Fibroblast of skin of back (primary cell): Measurements from ENCODE around the gene TMEM263. TPM values are rescaled to one million over a fixed set of nuclear protein-coding genes. Genes with fewer than 3 reads are reported as not detected.
"Not testable (repeated sequence)": the region's sequence is repeated elsewhere in the genome, so short reads cannot be mapped to it uniquely, and the experiment has no call there.

Experiments used
- DNase-seq: peaks from one replicate; pipeline ENCODE4 v3.0.0-alpha.2; 2013
- polyA plus RNA-seq, 2 experiments: library from polyadenylated mRNA; unstranded; fragments of 120-200 nt; gene quantifications; one replicate each; pipeline ENCODE4 v1.2.1, GENCODE V29; 2013; ENCODE audit not compliant: insufficient read length in 2 of 2

Gene TMEM263
- polyA plus RNA-seq (2013, experiment 1 of 2; ENCODE audit: insufficient read length) = 112 TPM
- 139 TPM for polyA plus RNA-seq (2013, experiment 2 of 2; ENCODE audit: insufficient read length)

DNA sequence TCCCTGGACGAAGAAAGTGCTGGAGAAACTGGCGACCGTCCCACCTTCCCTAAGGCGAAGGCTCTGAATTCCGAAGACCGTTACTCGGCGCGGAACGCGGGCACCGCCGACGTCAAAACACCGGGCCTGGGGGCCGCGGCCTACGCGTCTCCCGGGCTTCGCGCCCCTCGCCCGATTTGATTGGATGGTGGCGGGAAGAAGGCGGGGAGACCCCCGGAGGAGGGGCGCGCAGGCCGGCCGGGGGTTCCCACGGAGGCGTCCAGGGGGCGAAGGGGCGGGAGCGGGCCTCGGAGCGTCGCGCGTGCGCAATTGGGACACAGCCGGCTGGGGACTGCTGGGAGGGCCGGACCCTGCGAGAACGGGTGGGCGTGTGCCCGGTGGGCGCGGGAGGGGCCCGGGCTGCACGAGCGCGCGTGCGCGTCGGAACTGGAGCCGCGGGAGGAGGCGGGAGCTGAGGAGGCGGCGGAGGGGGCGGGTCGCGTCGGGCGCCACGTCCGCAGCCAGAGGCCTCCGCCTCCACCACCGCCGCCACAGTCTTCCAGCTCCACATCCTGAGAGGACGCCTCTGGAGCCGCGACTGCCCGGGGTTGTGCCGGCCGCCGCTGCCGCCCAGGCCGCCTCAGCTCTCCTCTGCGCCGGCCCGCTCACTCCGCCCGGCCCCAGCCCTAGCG is at the start of gene TMEM263:
Gene TMEM263, plus strand, starts transcription at position 531 of the 671 bp plus-strand sequence. CDS start 11,210 bp downstream, outside the sequence.
- peak; percentile 96 for DNase-seq

DNA sequence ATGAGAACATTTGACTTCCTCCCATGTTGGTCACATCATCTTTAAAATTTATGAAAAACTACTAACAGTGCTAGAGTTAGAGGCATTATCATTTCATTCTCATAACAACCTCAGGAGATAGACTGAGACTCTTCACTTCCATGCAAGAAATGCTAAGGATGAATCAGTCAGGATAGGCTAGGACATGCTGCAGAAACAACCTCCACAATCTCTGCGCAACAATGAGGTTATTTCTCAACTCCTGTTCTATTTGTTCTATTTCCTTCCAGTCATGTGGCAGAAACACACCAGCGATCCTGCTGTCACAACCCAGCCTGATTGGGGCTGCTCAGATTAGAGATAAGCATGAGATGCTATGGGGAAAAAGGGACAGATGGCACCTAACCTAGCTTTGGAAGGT is 49.0 kb upstream of the TMEM263 start:
- DNase-seq = no peak

DNA sequence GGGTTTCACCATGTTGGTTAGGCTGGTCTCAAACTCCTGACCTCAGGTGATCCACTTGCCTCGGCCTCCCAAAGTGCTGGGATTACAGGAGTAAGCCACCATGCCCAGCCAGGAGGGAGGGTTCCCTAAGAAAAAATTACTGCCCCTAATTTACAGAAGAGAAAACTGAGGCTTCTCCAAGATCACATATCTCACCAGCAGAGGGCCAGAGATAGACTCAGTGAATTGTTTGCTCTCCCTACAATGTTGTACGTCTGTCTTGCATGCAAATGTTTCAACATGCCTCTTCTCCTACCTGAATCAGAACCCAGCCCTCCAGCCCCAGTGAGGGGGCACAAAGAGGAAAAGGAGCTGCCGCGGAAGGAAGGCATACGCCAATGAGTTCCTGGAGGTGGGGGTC is 48.3 kb upstream of the TMEM263 start:
- no peak for DNase-seq

DNA sequence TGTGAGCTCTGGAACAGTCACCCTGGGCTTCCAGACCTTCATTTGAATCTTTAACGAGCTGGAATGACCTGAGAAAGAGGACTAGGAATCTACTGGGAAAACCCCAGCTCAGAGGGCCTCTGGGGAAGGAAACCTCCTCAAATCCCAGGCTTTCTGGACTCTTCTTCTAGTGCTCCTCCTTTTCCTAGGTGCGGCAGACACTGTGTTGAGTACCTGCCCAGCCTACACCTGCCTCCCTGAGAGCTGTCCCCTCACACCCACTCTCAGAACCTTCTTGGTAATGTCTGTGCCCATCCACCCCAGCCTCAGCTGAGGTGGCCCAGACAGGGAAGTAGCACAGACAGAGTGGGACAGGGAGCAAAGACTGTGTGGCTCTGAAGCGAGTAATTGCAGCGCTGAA is 47.9 kb upstream of the TMEM263 start:
- DNase-seq = no peak

DNA sequence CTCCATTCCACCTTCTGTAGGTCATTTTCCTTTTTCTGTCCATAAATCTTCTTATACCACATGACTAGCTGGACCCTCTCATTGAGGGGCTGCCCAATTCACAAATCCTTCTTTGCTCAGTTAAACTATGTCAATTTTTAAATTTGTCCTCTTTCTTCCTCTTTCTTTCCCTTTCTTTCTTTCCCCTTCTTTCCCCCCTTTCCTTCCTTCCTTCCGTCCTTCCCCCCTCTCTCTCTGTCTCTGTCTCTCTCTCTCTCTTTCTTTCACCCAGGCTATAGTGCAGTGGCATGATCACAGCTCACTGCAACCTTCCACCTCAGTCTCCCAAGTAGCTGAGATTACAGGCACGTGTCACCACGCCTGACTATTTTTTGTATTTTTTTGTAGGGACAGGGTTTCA is 47.1 kb upstream of the TMEM263 start:
- DNase-seq = no peak

DNA sequence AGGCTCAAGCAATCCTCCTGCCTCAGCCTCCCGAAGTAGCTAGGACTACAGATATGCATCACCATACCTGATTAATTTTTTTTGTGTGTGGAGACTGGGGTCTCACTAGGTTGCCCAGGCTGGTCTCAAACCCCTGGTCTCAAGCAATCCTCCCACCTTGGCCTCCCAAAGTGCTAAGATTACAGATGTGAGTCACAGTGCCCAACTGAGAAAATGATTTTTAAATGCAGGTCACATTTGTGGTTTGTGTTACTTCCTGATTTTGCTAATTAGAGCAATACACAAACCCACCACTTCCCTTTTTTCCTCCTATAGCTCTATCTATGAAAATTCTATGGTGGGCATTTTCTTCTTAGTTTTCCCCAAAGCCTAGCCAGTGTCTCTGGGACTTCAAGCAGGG is 45.5 kb upstream of the TMEM263 start:
- DNase-seq = no peak

DNA sequence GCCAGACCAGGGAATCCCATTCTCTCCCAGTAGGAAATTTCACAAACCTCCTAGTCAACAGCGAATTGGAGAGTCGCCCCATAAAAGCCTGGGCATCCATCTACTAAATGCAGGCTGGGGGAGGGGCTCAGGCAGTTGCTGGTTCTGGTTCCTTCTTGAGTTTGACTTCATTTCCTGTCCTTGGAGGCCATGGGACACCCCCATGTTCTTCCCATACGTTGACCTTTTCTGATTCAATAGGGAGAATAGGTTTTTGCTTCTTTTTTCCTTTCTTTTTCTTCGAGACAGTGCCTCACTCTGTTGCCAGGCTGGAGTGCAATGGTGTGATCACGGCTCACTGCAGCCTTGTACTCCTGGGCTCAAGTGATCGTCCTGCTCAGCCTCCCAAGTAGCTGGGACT is 44.1 kb upstream of the TMEM263 start:
- no peak for DNase-seq

DNA sequence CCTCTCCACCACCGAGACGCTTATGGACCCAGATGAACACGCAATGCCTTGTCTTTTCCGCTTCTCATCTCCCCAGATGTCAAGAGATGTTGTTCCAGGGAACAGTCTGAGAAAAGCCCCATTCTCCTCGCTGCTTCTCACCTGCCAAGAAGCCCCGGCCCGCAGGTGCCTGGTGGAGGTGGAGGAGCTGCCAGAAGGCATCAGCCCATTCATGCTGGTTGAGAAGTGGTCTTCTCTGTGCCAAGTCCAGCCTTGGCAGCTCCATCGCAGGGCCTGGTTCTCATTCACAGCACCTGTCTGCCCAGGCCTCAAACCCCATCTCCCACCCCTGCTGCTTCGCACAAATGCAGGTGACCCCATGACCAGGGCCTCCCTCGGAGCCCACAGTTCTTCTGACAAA is 42.3 kb upstream of the TMEM263 start:
- DNase-seq = no peak

DNA sequence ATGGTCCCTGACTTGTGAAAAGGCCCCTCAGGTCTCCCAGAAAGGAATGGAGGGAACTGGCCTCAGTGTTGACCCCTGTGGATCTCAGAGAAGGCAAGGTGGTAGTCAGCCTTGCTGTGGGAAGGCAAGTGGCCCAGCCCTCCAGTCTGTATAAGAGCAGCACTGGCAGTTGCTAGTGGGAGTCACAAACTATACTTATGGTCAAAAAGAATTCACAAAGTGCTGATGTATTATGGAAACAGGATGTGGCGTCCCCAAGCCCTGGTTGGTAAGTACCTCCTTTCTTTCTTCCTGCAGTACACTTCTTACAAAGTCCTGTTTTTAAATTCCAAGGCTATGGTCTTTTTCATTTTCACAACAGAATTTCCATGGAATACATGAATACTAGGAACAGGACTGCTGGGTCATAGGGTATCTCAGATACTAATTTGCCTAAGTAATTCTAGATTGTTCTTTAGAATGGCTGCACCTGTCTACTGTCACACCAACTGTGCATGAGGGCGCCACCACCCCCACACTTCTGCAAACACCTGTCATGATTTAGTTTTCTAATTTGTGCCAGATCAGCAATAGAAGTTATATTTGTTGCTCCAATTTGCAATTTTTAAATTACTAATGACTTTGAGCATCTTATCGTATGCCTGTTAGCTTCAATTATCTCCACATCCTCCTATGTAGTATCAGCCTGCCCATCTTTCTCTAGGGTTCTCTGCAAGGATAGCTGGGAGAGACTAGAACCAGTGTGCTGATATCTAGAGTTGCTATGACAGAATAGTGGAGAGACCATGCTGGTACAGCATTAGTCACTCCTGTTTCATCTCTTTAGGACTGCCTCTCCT is 40.7 kb upstream of the TMEM263 start:
- DNase-seq = no peak

DNA sequence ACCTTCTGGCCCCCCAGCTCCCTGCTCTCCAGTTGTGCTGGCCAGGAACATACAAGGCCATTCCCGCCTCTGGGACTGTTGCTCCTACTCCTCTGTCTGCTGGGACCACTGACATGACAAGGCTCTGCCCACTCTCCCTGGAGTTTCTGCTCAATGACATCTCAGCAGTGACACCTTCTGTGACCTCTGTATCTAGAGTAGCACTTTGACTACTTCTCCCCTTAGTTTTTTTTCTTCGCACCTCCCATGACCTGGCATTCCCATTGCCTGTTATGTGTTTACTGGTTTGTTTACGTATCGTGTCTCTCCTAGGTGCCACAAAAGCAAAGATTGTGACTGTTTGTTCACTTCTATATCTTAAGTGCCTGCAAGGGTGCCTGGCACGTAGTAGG is 40.1 kb upstream of the TMEM263 start:
- DNase-seq = no peak

DNA sequence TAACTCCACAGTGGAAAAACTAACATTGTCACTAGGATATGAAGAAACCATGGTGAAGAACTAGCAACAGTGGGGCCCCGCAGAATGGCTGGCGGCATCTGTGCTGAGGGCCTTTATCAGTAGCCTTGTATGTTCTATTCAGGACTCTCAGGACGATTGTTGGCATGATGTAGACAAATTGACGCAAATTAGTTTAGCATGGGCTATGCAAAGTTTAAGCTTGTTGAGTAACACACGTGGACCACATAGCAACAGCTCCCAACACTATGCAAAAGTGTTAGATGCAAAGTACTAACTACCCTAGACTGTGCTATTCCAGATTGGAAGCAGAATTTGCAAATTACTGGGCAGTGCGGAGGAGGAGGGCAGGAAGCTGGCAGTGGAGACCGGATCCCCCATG is 38.2 kb upstream of the TMEM263 start:
- DNase-seq = no peak

DNA sequence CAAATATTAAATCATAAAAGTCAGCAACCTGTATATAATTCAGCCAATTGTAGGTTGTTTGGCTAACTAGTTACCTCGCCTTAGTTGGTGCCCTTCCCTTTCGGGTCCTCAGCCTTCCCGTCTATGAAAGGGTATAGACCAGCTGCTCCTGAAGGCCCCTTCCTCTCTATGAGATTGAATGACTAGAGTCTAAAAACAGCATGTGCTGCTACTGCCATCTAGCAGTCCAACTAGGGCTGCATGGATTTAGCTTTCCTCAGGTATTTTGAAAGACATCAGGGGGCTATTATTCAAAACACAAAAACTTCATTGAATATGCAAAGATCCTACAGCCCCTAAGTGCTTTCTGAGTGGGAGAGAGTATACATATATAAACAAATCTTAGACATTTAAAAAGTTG is 37.0 kb upstream of the TMEM263 start:
- DNase-seq = peak; percentile 16

DNA sequence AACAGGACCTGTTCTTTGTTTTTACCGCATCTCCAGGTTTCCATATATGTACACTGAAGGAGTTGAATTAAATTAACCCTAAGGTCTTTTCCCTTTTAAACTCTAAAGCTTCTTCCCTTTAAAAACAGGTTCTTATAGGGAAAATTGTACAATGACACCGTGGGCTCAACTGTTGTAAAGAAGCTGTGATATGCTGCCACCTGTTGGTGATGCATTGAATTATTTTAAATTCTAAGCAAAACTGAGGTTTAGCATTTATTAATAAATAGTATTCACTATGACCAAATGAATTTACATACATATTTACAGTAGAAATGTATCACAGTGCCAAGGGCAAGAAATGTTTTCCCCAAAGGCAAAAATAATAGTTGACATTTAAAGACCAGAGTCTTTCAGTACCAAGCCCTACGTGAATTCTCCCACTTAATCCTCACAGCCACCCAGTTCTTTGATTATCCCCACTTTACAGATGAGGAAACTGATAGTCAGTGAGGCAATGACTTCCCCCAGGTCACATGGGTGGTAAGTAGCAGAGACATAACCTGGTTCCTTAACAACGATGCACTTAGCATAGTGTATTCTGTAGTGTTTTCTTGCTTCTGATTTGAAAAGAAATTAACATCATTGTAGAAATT is 35.7 kb upstream of the TMEM263 start:
- DNase-seq = peak; percentile 45

DNA sequence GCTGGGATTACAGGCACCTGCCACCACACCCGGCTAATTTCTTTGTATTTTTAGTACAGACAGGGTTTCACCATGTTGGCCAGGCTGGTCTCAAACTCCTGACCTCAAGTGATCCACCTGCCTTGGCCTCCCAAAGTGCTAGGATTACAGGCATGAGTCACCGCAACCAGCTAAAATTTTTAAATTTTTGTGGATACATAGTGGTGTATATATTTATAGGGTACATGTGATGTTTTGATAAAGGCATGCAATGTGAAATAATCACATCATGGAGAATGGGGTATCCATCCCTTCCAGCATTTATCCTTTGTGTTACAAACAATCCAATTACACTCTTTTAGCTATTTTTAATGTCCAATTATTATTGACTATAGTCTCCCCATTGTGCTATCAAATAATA is 33.7 kb upstream of the TMEM263 start:
- DNase-seq = not testable (repeated sequence)

DNA sequence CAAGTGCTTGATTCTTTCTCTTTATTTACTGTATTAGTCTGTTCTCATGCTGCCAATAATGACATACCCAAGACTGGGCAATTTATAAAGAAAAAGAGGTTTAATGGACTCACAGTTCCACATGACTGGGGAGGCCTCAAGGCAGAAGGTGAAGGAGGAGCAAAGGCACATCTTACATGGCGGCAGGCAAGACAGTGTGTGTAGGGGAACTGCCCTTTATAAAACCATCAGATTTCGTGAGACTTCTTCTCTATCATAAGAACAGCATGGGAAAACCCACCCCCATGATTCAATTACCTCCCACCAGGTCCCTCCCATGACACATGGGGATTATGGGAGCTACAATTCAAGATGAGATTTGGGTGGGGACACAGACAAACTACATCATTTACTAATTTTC is 32.1 kb upstream of the TMEM263 start:
- DNase-seq = not testable (repeated sequence)

DNA sequence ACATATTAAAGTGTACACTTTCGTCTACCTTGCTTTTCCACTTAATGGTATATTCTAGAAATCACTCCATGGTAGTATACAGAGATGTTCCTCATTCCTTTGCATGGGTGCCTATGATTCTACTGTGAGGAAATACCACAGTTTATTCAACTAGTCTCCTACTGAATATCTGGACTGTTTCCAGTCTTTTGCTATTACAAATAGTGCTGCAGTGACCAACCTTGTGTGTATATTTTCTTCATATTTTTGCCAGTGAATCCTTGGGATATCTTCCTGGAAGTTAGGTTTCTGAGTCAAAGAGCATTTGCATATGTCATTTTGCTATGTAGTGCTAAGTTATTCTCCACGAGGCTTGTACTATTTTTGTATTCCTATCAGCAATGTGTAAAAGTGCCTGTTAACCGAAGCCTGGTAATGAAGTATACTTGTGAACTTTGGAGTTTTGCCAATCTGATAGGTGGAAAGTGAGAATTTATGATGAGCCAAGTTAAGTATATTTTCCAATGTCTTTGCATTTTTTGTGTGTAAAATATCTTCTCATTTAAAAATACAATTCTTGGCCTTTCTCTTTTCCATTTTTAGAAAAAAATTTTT is 31.3 kb upstream of the TMEM263 start:
- DNase-seq = peak; percentile 11

DNA sequence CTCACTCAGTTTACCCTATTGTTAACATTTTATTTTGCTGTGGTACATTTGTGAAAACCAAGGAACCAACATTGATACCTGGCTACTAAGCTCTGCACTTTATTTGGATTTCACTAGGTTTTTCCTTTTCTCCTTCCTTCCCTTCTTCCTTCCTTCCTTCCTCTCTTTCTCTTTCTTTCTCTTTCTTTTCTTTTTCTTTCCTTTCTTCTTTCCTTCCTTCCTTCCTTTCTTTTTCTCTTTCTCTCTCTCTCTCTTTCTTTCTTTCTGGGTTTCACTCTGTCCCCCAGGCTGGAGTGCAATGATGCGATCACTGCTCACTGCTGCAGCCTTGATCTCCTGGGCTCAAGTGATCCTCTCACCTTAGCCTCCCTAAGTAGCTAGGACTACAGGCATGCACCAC is 29.1 kb upstream of the TMEM263 start:
- no peak for DNase-seq

DNA sequence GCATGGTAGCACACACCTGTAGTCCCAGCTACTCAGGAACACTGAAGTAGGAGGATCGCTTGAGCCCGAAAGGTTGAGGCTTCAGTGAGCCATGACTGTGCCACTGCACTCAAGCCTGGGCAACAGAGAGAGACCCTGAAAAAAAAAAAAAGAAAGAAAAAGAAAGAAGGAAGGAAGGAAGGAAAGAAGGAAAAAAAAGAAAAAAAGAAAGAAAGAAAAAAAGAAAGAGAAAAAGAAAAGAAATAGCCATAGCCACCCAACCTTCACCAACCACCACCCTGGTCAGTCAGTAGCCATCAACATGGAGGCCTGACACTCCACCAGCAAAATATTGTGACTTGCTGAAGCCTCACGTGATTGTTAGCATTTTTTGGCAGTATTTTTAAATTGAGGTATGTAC is 21.4 kb upstream of the TMEM263 start:
- DNase-seq = no peak

DNA sequence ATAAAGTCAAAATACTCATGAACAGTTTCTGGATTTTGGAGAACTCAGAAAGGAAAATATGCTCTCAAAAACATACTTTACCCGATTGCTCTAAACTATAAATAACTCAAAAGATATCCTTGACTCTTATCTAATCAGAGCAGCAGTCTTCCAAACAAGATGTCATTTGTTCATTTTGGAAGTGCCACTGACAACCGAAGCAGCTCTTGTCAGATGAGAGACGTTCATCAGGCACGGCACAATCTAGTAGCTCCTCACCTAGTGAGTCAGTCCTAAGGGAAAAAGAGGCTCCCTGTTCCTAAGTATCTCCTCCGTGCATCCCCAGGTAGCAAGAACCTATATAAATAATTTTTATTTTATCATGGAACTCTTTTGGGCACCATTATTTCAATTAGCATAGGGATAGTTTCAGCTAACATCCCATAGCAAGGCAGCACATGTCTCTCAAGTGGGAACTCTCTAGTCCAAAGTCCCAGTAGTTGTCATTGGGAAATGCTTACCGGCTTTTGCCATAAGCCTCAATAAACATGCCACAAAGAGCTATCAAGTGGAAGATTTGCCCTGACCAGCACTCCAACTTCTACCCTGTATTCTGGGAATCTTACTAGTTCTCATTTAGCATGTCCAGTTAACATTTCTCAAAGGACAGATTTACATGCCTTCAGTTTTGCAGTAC is 14.1 kb upstream of the TMEM263 start:
- no peak for DNase-seq

DNA sequence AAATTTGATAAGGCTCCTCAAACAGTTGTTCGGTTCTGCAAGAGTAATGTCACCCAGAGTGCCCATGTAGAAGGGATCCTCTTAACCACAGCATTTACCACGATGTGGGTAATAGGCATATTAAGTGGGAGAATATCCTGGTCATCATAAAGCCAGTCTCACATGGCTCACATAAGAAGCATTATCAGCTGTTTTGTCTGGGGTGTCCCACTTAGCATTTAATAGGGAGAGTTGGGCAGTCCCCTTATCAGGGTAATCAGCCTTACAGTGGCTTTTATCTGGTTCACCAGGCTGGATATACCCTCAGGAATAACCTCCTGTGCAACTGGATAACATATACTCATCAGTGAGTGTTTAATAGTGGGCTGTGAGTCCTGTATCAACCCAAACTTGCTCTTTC is 12.9 kb upstream of the TMEM263 start:
- DNase-seq = no peak

DNA sequence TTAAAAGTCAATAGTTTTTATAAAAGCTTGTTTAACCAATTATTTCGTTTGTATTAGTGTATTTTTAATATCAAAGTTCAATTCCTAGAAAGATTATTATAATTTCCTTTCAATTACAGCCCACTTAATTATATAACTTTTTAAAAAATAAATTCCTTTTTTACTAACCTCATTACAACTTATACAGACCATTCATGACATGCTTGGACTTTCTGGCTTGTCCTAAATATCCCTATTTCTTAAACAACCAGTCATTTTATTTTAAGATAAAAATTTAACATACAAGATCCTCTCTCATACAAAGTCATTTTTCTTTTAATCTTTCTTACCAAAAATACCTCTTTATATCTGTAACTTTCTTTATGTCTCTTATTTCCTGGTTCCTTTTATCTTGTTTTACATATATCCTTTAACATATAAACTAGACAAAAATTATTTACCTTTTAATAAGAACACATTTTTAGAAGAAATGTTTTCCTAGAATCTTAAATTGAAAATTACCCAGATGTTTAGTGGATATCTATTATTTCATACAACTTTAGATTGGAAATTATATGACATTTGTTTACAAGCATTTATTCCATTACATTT is 10.4 kb upstream of the TMEM263 start:
- no peak for DNase-seq

DNA sequence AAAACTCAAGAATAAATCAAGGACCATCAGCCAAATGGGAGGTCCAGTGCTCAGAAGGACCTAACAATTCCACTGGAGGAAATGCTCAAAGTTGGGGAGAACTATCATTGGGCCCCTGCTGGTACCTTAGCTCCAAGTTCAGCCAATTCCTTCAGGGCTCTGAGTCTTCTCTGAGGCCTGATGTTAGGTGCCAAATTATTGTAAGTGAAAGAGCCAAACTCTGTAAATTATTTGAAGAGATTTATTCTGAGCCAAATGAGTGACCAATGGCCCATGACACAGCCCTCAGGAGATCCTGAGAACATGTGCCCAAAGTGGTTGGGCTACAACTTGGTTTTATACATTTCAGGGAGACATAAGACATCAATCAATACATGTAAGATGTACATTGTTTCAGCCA is 8.2 kb upstream of the TMEM263 start:
- no peak for DNase-seq
